ENCODE results near the gene PLAC1.

Gene PLAC1

DNA sequence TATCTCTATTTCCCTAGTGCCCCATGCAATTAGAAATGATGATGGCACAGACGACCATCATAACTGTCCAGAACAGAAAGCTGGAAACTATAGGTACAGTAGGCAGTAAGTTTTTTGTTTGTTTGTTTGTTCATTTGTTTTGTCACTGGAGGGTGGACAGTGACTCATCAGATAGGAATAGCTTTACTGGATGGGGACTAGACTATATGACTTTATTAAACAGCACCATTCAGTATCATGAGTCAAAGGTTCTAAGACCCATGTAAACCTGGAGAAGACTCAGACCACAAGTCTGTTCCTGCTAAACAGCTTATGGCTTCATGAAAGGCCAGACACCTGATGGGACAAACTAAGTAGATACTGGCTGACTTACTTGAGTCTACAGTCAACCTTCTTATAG, 38.4 kb downstream of the PLAC1 start:
- ChIA-PET POLR2A (no interaction called here), CTCF (no interaction called here)
- no peak for TF ChIP-seq CTBP1 (IDR thresholded peaks at IDR 0.05; ENCODE audit: borderline replicate concordance)
- no peak for TF ChIP-seq HDGF (IDR thresholded peaks at IDR 0.05; ENCODE audit: borderline replicate concordance)
- TF ChIP-seq LEF1 (IDR thresholded peaks at IDR 0.05; ENCODE audit: borderline replicate concordance), result no peak
- DNase-seq (ENCODE audit: extremely low spot score), result no peak

DNA sequence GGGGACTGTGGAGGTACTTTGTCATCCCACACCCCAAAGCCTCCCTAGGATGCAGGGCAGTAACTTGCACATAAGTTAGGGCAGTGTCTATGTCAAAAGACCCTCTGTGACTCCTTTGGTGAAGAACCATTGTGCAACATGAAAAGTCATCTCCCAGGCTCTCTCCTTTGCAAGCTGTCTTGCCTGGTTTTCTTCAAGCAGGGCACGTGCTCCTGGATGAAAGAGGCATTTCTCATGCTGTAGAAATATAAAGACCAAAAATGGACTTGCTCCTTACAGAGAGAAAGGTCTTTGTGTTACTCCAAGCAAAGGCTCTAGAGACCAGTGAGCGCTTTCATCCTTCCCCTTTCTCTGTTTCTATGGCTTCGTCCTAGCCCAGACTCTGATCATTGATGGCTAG, 44.9 kb downstream of the PLAC1 start:
- POLR2A ChIA-PET, result no interaction called here
- TF ChIP-seq CTBP1 (IDR thresholded peaks at IDR 0.05; ENCODE audit: borderline replicate concordance), result no peak
- no peak for TF ChIP-seq ELF4 (IDR thresholded peaks at IDR 0.05)
- TF ChIP-seq LEF1 (IDR thresholded peaks at IDR 0.05; ENCODE audit: borderline replicate concordance), result no peak
- no peak for TF ChIP-seq FOXK2 (IDR thresholded peaks at IDR 0.05)
- no peak for TF ChIP-seq HDGF (IDR thresholded peaks at IDR 0.05; ENCODE audit: borderline replicate concordance)
- TF ChIP-seq ARNT (IDR thresholded peaks at IDR 0.05), result no peak
- no peak for TF ChIP-seq ZNF384 (IDR thresholded peaks at IDR 0.05)
- TF ChIP-seq PKNOX1 (IDR thresholded peaks at IDR 0.05), result no peak
- no peak for TF ChIP-seq TARDBP (IDR thresholded peaks at IDR 0.05)
- CTCF ChIA-PET, result no interaction called here
- DNase-seq (ENCODE audit: extremely low spot score), result no peak

GRCh38 chrX:134608153-134608552, 50.1 kb downstream of the PLAC1 start:
- no peak for TF ChIP-seq FOXA1 (IDR thresholded peaks at IDR 0.05)
- no peak for TF ChIP-seq FOXK2 (IDR thresholded peaks at IDR 0.05)
- no peak for TF ChIP-seq TARDBP (IDR thresholded peaks at IDR 0.05)
- TF ChIP-seq CTBP1 (IDR thresholded peaks at IDR 0.05; ENCODE audit: borderline replicate concordance), result no peak
- TF ChIP-seq L3MBTL2 (conservative IDR thresholded peaks at IDR 0.05), result no peak
- no peak for TF ChIP-seq LEF1 (IDR thresholded peaks at IDR 0.05; ENCODE audit: borderline replicate concordance)
- TF ChIP-seq NFRKB (IDR thresholded peaks at IDR 0.05), result no peak
- TF ChIP-seq BHLHE40 (IDR thresholded peaks at IDR 0.05; ENCODE audit: borderline replicate concordance), result no peak
- TF ChIP-seq PKNOX1 (IDR thresholded peaks at IDR 0.05), result no peak
- no peak for TF ChIP-seq ARNT (IDR thresholded peaks at IDR 0.05)
- no peak for TF ChIP-seq ZNF384 (IDR thresholded peaks at IDR 0.05)
- no peak for TF ChIP-seq SUZ12 (IDR thresholded peaks at IDR 0.05)
- no peak for TF ChIP-seq ELF4 (IDR thresholded peaks at IDR 0.05)
- no peak for TF ChIP-seq FOXM1 (IDR thresholded peaks at IDR 0.05; ENCODE audit: borderline replicate concordance)
- TF ChIP-seq HDGF (IDR thresholded peaks at IDR 0.05; ENCODE audit: borderline replicate concordance), result no peak
- no peak for TF ChIP-seq SP1 (IDR thresholded peaks at IDR 0.05)
- no peak for DNase-seq (ENCODE audit: extremely low spot score)
- ChIA-PET POLR2A (interaction anchor here (1.1 kb wide), 1 partner anchor 104 kb away, joined by 3 read pairs; no protein-coding TSS in a partner anchor), CTCF (no interaction called here)

GRCh38 chrX:134607523-134607922, 50.7 kb downstream of the PLAC1 start:
- no peak for DNase-seq (ENCODE audit: extremely low spot score)
- ChIA-PET POLR2A (interaction anchor here (1.1 kb wide), 1 partner anchor 105 kb away, joined by 3 read pairs; no protein-coding TSS in a partner anchor), CTCF (no interaction called here)
- no peak for TF ChIP-seq LEF1 (IDR thresholded peaks at IDR 0.05; ENCODE audit: borderline replicate concordance)
- TF ChIP-seq ZNF384 (IDR thresholded peaks at IDR 0.05), result no peak
- no peak for TF ChIP-seq FOXA1 (IDR thresholded peaks at IDR 0.05)

DNA sequence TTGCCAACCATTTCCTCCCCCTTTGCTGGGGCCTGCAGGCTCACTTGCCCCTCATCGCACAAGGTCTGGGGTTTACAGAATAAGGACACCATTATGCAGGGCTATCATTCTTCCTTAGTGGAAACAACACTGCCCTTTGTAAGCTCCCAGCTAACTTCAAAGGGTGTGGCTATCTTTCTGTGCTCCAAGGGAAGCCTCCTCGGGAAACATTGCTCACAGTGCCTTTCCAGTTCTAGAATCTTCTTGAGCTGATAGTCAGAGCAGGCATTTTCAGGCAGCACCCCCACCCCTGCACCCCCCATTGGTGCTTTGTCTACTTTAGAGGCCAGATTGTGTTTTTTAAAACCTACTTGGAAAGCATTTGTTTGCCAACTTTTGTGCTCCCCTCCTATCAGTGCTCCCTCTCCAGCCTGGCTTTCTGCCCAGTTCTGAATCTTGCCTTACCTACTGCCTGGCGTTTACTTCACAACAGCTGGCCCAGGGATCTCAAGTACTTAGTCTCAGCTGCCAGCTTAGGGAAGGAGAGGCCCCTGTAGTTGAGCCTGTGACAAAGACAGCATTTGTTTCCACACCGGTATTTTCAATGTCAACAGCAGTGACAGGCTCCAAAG, 53.5 kb downstream of the PLAC1 start:
- CTCF ChIA-PET, result interaction anchor here (0.6 to 1.1 kb wide), 3 partner anchors 22 to 394 kb away, joined by 3 to 5 read pairs (median 3); no protein-coding TSS in a partner anchor

DNA sequence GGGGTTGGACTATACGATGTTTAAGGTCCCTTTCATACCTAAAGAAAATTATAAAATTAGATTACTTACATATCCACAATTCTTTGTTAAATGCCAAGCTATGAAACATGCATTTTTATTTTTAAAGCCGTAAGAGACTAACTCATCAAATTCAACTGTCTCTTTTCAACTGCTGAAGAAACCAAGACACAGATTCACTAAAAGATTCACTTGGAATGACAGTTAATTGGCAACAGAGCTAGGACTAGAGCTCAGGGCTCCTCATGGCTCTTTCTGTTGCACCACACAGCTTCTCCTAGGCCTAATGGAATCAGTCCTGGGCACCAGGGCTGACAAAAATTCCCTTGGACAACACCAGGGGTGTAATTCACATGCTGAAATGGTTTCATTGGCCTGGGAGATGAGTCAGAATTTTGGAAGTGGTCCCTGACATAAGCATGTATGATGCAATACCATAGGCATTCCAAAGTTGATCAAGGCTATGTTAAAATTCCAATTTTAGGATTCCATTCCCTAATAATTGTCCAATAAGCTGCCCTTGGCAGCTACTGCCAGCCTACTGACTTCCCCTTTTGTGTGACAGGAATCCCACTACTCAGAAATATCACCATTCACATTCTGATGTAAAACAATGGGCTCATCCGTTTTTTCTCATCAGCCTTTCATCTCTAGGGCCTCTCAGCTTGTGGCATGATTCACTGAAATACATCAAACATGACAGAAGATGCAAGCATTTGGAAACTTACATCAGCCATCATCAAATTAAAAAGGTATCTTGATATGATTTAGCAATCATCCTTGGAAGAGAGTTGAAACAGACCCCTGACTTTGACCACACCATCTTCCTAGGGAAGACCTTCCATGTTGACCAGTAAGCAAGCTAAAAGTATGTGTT, 54.2 kb downstream of the PLAC1 start:
- CTCF ChIA-PET, result interaction anchor here (0.6 to 1.1 kb wide), 3 partner anchors 22 to 83 kb away, joined by 3 to 5 read pairs (median 5); no protein-coding TSS in a partner anchor
- DNase-seq (ENCODE audit: extremely low spot score), result no peak
- POLR2A ChIA-PET, result interaction anchor here (1.0 to 2.5 kb wide), 8 partner anchors 15 to 114 kb away, joined by 3 to 10 read pairs (median 3); partner anchors contain the start of gene PLAC1
- no peak for TF ChIP-seq LEF1 (IDR thresholded peaks at IDR 0.05; ENCODE audit: borderline replicate concordance)
- no peak for TF ChIP-seq SUZ12 (IDR thresholded peaks at IDR 0.05)
- TF ChIP-seq ZNF384 (IDR thresholded peaks at IDR 0.05), result no peak
- TF ChIP-seq FOXM1 (IDR thresholded peaks at IDR 0.05; ENCODE audit: borderline replicate concordance), result no peak
- no peak for TF ChIP-seq PKNOX1 (IDR thresholded peaks at IDR 0.05)
- no peak for TF ChIP-seq FOXK2 (IDR thresholded peaks at IDR 0.05)
- no peak for TF ChIP-seq SP1 (IDR thresholded peaks at IDR 0.05)
- no peak for TF ChIP-seq ELF4 (IDR thresholded peaks at IDR 0.05)
- no peak for TF ChIP-seq TARDBP (IDR thresholded peaks at IDR 0.05)
- no peak for TF ChIP-seq FOXA1 (IDR thresholded peaks at IDR 0.05)
- no peak for TF ChIP-seq BHLHE40 (IDR thresholded peaks at IDR 0.05; ENCODE audit: borderline replicate concordance)
- TF ChIP-seq ARNT (IDR thresholded peaks at IDR 0.05), result no peak
- no peak for TF ChIP-seq CTBP1 (IDR thresholded peaks at IDR 0.05; ENCODE audit: borderline replicate concordance)
- no peak for TF ChIP-seq L3MBTL2 (conservative IDR thresholded peaks at IDR 0.05)
- no peak for TF ChIP-seq NFRKB (IDR thresholded peaks at IDR 0.05)

More for the DNA sequence above, 53.5 kb downstream of the PLAC1 start:
- no peak for DNase-seq (ENCODE audit: extremely low spot score)
- no peak for TF ChIP-seq ARNT (IDR thresholded peaks at IDR 0.05)
- TF ChIP-seq HDGF (IDR thresholded peaks at IDR 0.05; ENCODE audit: borderline replicate concordance), result no peak
- no peak for TF ChIP-seq SUZ12 (IDR thresholded peaks at IDR 0.05)
- no peak for TF ChIP-seq CTBP1 (IDR thresholded peaks at IDR 0.05; ENCODE audit: borderline replicate concordance)
- no peak for TF ChIP-seq ZNF384 (IDR thresholded peaks at IDR 0.05)
- TF ChIP-seq LEF1 (IDR thresholded peaks at IDR 0.05; ENCODE audit: borderline replicate concordance), result no peak
- no peak for TF ChIP-seq SP1 (IDR thresholded peaks at IDR 0.05)
- TF ChIP-seq NFRKB (IDR thresholded peaks at IDR 0.05), result no peak
- POLR2A ChIA-PET, result interaction anchor here (1.0 to 2.5 kb wide), 7 partner anchors 14 to 109 kb away, joined by 3 to 10 read pairs (median 3); partner anchors contain the start of gene PLAC1

All from HEK293T (cell line).